Stomach (tissue), 4 donors: ENCODE results near the gene FHAD1.

Experiments used
- CTCF ChIP-seq, 7 experiments: fragments of 450-650 bp in 4 of 7; fragments of 200-600 bp in 3 of 7; sonication (generic) in 3 of 7; IDR thresholded peaks; one replicate each; pipeline ENCODE4 v1.5.1; 2016 to 2019; ENCODE audit warnings: antibody characterized with exemption in 7 of 7, control low read depth in 2 of 7, mild to moderate bottlenecking in 1 of 7
- EP300 ChIP-seq: sonication (generic); formaldehyde crosslinking; IDR thresholded peaks from one replicate; pipeline ENCODE4 v1.6.1; 2017; ENCODE audit warnings: antibody characterized with exemption
- POLR2A ChIP-seq, 4 donors: fragments of 450-650 bp; IDR thresholded peaks; one replicate each; pipeline ENCODE4 v1.6.1; 2016; ENCODE audit warnings: antibody characterized with exemption in 4 of 4, control low read depth in 2 of 4, mild to moderate bottlenecking in 1 of 4, moderate library complexity in 1 of 4
- POLR2AphosphoS5 ChIP-seq, 3 donors: sonication (generic); formaldehyde crosslinking; IDR thresholded peaks; one replicate each; pipeline ENCODE4 v1.6.1; 2016; ENCODE audit warnings: antibody characterized with exemption in 3 of 3

GRCh38 chr1:15403962-15404580, 157.0 kb downstream of the FHAD1 start:
- no peak for TF ChIP-seq CTCF (IDR thresholded peaks at IDR 0.05)
- no peak for TF ChIP-seq POLR2A (IDR thresholded peaks at IDR 0.05)
- TF ChIP-seq POLR2AphosphoS5 (IDR thresholded peaks at IDR 0.05): no peak
- TF ChIP-seq EP300: no peak
